NCI-H524 (cell line): Measurements from ENCODE around the gene HSD17B2.

Experiments
- DNase-seq, 2 experiments: peaks; one replicate each; lab custom pipeline; 2025; lab: John Stamatoyannopoulos, UW

The HSD17B2 gene

GRCh38 chr16:82049484-82049883, 14.4 kb downstream of the HSD17B2 start:
- no peak for DNase-seq

GRCh38 chr16:82050506-82050905, 15.5 kb downstream of the HSD17B2 start:
- no peak for DNase-seq

- no peak for DNase-seq
Measured at GRCh38 chr16:82050909-82051357, 15.9 kb downstream of the HSD17B2 start.

DNA sequence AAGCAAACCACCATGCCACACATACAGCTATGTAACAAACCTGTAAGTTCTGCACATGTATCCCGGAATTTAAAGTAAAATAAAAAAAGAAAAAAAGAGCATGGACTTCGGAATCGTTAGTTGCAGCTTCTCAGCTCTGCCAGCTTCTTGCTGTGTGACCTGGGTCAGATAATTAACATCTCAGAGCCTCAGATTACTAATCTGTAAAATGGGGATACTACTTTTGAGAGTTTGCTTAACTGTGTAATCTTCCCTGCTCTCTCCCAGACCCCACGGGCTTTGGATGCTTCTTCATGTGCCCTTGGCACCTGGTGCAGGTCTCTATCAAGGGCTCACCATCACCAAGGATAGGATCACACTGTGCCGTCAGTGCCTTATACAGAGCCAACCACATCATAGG, 16.6 kb downstream of the HSD17B2 start:
- no peak for DNase-seq

GRCh38 chr16:82055117-82055516, 20.1 kb downstream of the HSD17B2 start:
- DNase-seq = no peak

DNA sequence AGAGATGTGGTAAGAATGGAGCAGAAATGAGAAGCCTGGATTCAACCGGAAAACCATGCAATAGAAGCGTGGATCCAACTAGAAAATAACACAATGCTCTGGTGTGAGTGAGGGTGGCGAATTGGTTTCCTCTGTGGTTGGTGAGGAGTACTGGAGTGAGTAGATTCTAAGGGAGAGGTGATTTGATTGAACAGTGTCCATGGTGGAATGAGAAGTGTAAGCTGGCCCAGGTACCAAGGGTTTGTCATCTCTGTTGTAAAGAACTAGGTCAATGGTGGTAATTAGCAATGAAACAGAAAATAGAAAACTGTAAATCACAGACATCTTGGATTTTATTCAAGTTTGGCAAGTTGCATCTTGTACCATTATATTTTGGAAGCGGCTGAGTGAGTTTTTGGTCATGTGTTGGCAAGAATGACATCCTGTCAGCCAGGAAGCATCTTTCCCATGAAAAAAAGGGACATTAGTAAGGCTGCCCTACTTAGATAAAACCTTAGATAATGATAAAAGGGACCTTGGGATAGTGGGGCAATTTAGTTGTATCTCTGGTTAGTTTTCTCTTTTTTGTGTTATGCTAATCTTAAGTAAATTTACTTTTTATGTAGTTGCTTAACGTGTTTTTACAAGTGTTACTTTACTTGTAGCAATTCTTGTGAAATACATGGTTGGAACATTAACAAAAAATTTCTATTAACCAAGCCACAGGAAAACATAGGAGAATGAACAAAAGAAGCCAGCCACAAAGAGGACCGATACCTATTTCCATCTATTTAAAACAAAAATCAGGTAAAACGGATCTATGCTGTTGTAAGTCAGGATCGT, 20.9 kb downstream of the HSD17B2 start:
- DNase-seq = no peak

DNA sequence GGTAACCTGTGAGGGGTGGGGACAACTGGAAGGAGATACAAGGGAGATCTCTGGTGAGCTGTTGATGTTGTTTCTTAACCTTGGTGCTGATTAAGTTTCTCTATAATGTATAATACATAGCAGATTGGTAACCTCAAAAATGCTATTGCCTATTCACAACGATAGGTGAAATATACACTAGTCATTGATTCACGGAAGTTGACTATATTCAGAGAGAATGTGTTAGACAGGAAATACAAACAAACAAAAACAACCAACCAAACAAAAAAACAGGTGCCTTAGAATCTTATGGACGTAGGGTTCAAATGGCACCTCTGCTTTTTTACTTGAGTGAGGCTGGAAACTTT, 21.5 kb downstream of the HSD17B2 start:
- DNase-seq = no peak

GRCh38 chr16:82059161-82059982, 24.3 kb downstream of the HSD17B2 start:
- no peak for DNase-seq

DNA sequence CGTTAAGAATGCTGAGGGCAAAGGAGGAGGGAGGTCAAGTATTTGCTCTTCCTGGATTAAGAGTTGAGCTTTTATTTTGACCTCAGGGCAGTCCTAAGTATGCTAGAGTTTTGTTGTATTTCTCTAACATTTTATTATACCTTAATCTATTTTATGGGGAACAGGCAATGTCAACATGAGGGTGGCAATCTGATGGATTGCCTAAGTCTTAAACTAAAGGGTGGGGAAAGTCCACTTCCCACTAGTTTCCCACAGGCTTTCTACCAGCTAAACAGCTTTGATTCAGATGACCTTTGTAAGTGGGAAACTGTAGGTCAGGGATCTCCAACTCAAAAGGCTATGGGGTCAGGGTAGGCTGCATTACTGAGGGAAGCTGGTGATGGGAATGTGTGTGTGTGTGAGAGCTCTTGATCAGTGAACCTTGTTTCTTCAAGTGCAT, 24.9 kb downstream of the HSD17B2 start:
- DNase-seq = no peak

DNA sequence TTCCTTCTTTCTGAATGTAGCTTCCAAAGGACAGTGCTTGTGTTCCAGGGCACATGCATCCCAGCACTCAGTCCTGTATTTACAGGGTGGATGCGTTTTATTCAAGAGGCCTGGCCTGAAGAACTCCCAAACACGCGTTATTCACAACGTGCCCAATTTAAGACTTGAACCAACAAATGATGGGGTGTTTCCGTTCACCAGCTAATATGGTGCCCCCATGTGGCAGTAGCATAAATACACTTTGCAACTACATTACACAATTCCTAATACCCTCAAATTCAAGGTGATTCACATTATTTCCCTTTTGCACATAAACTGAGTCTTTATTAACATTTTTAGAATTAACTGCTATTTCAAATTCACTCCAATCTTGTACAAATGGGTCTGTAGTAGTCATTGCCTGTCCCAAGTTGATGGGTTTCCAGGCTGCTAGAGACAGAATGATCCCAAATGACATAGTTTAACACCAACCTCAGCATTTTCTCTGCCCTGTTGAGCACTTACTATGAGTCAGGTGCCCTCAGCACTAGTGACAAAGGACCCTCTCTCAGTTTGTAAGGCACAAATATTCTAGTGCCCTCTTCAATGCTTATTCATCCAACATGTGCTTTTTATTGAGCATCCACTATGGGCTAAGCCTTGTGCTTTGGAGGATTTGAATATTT, 26.9 kb downstream of the HSD17B2 start:
- peak; percentile 29 to 42 for DNase-seq

DNA sequence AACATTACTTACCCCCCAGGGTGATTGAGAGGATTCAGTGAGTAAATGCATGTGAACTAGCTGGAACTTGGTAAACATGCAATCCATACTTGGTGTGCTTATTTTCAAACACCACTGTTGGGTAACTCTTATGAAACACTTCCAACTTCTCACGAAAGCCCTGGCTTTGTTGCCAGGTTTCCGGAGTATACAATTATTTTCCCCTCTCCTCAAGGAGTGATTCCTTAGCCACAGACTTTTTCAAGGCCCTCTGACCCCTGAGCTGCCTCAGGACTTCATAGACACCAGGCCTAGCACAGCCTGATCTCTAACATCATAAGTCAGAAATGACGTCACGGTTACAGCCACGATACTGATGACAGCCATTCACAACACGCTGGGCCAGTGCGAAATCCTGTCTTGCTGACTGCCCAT, 27.6 kb downstream of the HSD17B2 start:
- no peak for DNase-seq

- DNase-seq = peak in 1 of 2 experiments; percentile 35
Measured at GRCh38 chr16:82063456-82064082, 28.5 kb downstream of the HSD17B2 start.

DNA sequence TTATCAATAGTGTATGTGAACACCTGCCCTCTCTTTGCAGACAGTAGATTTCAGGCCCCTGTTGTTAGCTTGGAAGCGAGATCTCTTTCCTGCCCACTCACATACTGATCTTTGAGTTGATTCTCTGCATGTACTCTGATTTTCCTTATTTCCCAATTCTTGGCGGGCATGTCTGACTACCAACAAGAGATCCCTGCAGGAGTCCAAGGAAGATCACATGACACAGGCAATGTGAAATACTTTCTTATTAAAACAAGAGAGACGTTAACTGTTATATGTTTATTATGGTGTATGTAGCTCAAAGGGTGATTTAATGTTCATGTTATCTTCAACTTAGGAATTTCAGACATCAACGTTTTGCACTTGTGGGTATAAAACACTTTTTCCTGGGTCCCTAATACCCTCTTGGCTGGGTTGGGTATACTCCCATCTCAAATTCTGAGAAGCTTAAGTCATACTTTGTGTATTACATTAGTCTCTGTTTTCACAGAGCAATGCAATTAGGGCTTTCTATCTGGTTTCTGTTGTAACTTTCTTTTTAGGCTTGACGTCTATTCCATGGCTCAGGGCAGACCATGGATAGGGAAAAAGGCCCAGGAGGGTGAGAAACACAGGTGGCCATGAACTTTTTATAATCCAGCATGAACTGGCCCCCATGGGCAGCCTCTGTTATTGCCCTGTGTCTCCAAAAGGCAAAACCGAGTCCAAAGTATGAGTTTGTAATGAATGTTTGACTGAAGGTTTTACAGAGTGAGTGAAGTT, 32.2 kb downstream of the HSD17B2 start:
- DNase-seq = no peak

- DNase-seq = no peak
Measured at GRCh38 chr16:82067804-82068325, 32.8 kb downstream of the HSD17B2 start.

DNA sequence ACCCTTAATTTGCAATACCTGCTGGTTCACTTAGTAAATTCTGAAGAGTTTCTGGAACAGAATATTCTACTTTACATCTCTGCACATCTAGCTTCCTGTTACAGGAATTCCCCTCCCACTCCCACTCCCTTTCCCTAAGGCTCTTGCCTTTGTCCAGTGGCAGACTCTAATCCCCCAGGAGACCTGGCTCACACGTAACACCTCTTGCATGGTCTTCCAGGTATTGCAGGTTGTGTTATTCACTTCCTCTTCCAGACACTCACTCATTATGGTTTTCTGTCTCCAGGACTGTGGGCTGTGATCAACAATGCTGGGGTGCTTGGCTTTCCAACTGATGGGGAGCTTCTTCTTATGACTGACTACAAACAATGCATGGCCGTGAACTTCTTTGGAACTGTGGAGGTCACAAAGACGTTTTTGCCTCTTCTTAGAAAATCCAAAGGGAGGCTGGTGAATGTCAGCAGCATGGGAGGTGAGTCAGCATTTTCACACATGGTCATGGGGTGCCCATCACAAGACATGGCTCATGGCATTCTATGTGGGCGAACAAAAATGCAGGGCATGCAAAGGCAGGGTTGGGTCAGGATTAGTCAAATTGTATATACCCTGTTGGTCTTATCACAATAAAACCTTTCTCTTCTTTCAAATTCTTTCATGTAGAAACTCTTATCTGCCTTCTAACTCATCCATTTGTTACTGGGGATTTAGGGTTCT, 35.8 kb downstream of the HSD17B2 start:
- DNase-seq = no peak

DNA sequence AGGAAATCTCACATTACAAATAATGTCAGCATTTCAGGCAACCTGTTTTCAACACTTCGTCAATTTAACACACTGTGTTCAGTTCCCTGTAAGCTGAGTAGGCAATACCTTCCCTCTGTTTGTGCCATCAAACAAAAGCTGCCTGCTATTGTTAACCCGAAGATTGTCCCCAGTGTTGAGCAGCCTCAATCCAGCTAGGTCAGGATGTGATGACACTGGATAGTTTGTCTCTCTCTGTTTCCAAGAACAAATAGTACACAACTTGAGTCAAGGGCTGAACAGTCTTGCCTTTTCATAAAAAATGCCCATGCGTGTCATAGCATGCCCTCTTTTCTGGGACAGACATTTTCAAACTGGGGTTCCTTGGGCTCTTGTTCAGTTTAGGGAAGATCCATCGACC, 36.4 kb downstream of the HSD17B2 start:
- DNase-seq = no peak

DNA sequence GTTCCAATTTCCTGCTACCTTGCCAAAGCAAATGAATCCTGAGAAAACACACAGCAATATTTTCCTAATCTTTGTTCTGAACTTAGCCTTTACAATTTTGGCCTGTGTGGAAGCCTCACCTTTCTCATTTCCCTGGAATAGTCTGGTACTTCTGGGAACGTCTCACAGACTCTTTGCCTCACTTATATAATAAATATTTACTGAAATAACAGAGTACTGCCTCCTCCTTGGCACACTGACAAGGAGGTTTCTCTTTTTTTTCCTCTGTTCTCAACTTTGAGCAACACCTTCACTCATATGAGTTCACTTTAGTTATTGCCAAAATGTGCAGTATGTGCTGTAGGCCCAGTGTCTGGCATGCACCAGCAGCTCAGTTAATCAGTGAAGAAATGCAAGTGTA, 37.3 kb downstream of the HSD17B2 start:
- DNase-seq = no peak

GRCh38 chr16:82074019-82074558, 39.0 kb downstream of the HSD17B2 start:
- DNase-seq = no peak

DNA sequence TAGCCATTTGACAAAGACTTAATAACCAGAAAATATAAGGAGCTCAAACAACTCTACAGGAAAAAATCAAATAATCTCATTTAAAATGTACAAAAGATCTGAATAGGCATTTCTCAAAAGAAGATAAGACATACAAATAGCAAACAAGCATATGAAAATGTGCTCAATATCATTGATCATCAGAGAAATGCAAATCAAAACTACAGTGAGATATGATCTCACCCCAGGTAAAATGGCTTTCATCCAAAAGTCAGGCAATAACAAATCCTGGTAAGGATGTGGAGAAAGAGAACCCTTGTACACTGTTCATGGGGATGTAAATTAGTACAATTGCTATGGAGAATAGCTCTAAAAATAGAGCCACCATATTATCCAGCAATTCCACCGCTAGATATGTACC, 43.1 kb downstream of the HSD17B2 start:
- no peak for DNase-seq

DNA sequence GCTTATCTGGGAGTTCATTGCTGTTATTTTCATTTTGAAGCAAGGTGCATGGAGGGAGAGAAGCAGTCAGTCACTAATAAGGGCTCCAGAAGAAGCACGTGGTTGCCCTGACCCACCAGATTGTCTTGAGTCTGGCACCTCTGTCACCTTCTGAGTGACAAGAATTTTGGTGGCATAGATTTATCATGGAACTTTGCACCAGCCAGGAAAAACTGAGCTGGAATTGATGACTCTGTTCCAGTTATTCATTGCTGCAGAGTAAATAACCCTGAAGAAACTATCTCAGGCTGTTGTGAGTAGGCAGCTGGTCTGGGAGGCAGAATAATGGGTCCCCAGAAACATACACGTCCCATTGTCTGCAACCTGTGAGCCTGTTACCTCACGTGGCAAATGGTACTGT, 44.8 kb downstream of the HSD17B2 start:
- DNase-seq = no peak
